Vagina (tissue), 2 donors: ENCODE results near the gene DNAH10.

ENCODE experiments used
- POLR2A ChIP-seq, 2 donors: fragments of 450-650 bp; IDR thresholded peaks; one replicate each; pipeline ENCODE4 v1.6.1; 2017; ENCODE audit warnings: antibody characterized with exemption in 2 of 2, mild to moderate bottlenecking in 2 of 2, moderate library complexity in 2 of 2
- POLR2AphosphoS5 ChIP-seq, 2 donors: sonication (generic); formaldehyde crosslinking; IDR thresholded peaks; one replicate each; pipeline ENCODE4 v1.9.0; 2017; ENCODE audit warnings: antibody characterized with exemption in 2 of 2, mild to moderate bottlenecking in 2 of 2, low read depth in 1 of 2; ENCODE audit not compliant: insufficient read depth in 1 of 2
- TF ChIP-seq, protein P1 (sequence below), 3 experiments: fragments of 450-650 bp in 2 of 3; fragments of 200-600 bp in 1 of 3; sonication (generic) in 1 of 3; IDR thresholded peaks; one replicate each; pipeline ENCODE4 v1.5.1; 2017 to 2019; ENCODE audit warnings: antibody characterized with exemption in 3 of 3, mild to moderate bottlenecking in 2 of 3, moderate library complexity in 2 of 3

DNA sequence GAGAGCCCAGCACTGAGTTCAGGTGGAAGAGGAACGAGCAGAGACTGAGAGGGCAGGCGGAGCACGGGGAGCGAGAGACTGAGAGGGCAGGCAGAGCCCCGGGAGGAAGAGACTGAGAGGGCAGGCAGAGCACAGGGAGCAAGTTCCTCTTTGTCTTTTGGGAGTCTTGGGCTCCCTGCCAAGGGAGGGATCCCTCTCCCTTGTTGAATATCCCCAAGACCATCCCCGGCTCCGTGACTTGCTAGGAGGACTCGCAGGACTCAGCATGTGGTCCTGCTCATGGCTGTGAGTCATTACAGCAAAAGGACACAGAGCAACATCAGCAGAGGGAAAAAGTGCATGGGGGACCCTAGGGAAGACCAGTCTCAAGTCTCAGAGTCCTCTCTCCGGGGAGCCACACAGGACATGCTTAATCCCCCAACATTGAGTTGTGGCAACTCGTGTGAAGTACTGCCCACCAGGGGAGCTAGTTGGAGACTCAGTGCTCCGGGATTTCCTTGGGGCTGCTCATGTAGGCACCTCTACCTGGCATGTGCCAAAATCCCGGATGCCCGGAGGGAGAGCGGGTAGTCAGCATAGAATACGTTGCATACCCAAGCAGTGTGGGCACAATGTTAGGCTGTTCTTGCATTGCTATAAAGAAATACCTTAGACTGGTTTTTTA is 129.5 kb downstream of the DNAH10 start:
- TF ChIP-seq POLR2AphosphoS5 (IDR thresholded peaks at IDR 0.05; ENCODE audit: insufficient read depth in 1 of 2, low read depth in 1 of 2) (no peak), POLR2A (IDR thresholded peaks at IDR 0.05) (no peak)
- TF ChIP-seq, protein P1, sequence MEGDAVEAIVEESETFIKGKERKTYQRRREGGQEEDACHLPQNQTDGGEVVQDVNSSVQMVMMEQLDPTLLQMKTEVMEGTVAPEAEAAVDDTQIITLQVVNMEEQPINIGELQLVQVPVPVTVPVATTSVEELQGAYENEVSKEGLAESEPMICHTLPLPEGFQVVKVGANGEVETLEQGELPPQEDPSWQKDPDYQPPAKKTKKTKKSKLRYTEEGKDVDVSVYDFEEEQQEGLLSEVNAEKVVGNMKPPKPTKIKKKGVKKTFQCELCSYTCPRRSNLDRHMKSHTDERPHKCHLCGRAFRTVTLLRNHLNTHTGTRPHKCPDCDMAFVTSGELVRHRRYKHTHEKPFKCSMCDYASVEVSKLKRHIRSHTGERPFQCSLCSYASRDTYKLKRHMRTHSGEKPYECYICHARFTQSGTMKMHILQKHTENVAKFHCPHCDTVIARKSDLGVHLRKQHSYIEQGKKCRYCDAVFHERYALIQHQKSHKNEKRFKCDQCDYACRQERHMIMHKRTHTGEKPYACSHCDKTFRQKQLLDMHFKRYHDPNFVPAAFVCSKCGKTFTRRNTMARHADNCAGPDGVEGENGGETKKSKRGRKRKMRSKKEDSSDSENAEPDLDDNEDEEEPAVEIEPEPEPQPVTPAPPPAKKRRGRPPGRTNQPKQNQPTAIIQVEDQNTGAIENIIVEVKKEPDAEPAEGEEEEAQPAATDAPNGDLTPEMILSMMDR (IDR thresholded peaks at IDR 0.05): no peak
